Subcutaneous adipose tissue (tissue), 4 donors: Measurements from ENCODE around the gene C12orf75. TPM values are rescaled to one million over a fixed set of nuclear protein-coding genes. Genes with fewer than 3 reads are reported as not detected.

Experiments
- total RNA-seq, 4 donors: library from RNA; depleted of rRNA; stranded (reverse); fragments of >200 nt; gene quantifications; one replicate each; pipeline ENCODE4 v1.1.0, GENCODE V29; 2016
- TF ChIP-seq, protein P1 (sequence below): fragments of 450-650 bp; IDR thresholded peaks from one replicate; pipeline ENCODE4 v1.5.1; 2016; ENCODE audit warnings: low read depth, mild to moderate bottlenecking, control low read depth, antibody characterized with exemption, moderate library complexity

Gene C12orf75
- total RNA-seq, 4 donors from 2014 or later, result 2.4 to 6.8 (median 3.3) TPM

DNA sequence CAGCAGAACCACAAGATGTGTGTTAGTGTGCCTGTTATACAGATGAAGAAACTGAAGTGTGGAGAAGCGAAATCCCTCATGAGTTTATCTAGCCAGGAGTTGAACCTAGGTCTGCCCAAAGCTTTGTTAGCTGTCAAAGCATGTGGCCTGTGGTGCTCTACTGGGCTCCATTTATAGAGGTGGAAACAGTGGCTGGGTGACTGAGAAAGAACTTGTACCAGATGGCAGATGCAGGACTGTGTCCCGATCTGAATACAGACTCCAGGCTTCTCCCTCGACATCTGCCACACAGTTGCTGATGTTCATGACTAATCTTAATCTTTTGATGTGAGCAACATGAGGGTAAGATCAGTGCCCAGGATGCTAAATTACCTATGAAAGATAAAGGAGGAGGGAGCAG, 89.1 kb downstream of the C12orf75 start:
- TF ChIP-seq, protein P1, sequence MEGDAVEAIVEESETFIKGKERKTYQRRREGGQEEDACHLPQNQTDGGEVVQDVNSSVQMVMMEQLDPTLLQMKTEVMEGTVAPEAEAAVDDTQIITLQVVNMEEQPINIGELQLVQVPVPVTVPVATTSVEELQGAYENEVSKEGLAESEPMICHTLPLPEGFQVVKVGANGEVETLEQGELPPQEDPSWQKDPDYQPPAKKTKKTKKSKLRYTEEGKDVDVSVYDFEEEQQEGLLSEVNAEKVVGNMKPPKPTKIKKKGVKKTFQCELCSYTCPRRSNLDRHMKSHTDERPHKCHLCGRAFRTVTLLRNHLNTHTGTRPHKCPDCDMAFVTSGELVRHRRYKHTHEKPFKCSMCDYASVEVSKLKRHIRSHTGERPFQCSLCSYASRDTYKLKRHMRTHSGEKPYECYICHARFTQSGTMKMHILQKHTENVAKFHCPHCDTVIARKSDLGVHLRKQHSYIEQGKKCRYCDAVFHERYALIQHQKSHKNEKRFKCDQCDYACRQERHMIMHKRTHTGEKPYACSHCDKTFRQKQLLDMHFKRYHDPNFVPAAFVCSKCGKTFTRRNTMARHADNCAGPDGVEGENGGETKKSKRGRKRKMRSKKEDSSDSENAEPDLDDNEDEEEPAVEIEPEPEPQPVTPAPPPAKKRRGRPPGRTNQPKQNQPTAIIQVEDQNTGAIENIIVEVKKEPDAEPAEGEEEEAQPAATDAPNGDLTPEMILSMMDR, result no peak

- TF ChIP-seq, protein P1, result no peak
These were observed 89.6 kb downstream of the C12orf75 start for GRCh38 chr12:105420046-105420445.

DNA sequence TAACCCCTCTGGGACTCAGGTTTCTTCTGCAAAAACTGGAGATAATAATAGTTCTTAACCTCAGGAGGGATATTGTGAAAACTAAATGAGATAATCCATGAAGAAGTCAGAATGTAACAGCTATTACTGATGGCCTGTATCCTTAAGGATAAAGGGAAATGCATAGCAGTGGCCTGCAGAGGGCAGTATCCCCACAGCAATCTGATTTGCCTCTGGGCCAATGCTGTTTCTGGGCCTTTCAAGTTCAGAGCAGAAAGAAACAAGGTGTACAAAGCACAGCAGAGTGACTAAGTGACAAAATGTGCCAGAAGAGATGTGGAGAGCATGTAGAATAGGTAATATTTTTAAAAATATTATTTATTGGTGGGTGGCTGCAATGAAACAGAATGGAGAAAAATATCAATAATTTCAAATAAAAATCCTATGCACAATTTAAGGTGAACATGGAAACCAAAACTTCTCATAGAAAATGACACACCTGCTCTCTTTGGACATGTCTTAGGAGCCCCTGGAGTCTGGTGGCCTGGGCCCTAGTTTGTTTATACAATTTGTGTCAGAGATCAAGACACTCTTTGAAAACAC, 90.3 kb downstream of the C12orf75 start:
- TF ChIP-seq, protein P1, result no peak

Other genes starting within 250 kb of the C12orf75 start
- 10 to 100 TPM in 3 of 4 donors, 1 to 10 TPM in 1; 7.0 to 19.9 (median 11.1) TPM for gene ALDH1L2, start 246.2 kb upstream of the C12orf75 start, total RNA-seq
- gene WASHC4, start 223.0 kb upstream of the C12orf75 start, total RNA-seq, result 100 to 1,000 TPM in 3 of 4 donors, 10 to 100 TPM in 1; 77.6 to 132 (median 118) TPM
- 100 to 1,000 TPM in 1 of 4 donors, 10 to 100 TPM in 3; 64.6 to 127 (median 94.1) TPM for gene APPL2, start 94.5 kb upstream of the C12orf75 start, total RNA-seq